ENCODE data around the gene CHCHD1.

DNA sequence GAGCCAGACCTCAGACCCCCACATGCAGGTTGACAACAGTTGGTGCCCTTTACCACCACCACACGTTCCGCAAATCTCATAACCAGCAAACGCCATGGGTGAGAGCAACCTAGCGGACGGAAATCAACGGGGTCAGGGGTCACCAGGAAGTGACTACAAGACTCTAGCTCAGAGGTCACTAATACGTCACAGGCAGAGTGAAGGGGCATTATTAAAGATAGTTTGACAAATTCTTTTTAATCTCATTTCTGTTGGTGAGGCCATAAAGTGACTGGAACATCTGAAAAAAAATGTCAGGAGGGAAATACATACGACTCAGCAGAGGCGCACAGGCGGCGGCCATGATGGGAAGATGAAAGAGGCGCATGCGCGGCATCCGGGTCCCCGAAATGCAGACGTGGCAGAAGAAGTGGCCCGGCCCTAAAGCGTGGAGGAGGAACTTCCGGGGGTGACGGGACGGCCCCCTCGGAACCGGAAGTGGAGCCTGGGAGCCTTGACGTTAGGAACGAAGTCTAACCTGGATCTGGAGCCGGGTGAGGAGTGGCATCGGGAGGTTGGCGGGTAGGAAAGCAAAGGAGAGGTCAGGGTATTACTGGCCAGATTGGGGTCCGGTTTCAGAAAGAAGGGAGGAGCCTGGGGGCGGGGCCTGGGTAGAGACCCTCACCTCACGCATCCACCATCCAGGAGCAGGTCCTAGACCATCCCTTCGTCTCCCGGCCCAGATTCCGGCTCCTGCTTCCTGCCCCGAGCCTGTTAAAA, 37.8 kb upstream of the CHCHD1 start, which contains the start of gene SEC24C:
- TF ChIP-seq, protein P1, sequence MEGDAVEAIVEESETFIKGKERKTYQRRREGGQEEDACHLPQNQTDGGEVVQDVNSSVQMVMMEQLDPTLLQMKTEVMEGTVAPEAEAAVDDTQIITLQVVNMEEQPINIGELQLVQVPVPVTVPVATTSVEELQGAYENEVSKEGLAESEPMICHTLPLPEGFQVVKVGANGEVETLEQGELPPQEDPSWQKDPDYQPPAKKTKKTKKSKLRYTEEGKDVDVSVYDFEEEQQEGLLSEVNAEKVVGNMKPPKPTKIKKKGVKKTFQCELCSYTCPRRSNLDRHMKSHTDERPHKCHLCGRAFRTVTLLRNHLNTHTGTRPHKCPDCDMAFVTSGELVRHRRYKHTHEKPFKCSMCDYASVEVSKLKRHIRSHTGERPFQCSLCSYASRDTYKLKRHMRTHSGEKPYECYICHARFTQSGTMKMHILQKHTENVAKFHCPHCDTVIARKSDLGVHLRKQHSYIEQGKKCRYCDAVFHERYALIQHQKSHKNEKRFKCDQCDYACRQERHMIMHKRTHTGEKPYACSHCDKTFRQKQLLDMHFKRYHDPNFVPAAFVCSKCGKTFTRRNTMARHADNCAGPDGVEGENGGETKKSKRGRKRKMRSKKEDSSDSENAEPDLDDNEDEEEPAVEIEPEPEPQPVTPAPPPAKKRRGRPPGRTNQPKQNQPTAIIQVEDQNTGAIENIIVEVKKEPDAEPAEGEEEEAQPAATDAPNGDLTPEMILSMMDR (IDR thresholded peaks at IDR 0.05), result peak in 1 of 3 experiments; percentile 19
- TF ChIP-seq POLR2A (IDR thresholded peaks at IDR 0.05), result no peak
